Naive B cell (primary cell): ENCODE measurements around the gene TOMT. TPM values are rescaled to one million over a fixed set of nuclear protein-coding genes. Genes with fewer than 3 reads are reported as not detected.
A peak's percentile ranks its signal among the peaks of the same experiment; 100 is the strongest.

Source experiments
- ATAC-seq, 2 donors: fragments of 150-1000 bp; cut with Tn5 transposase; 2 replicates each; pipeline ENCODE4 v1.10.0; 2021; ENCODE audit warnings: low read depth in 2 of 2, mild to moderate bottlenecking in 2 of 2, moderate library complexity in 2 of 2
- DNase-seq: peaks from one replicate; pipeline ENCODE4 v3.0.0; 2022
- H3K27ac Mint-ChIP-seq, 6 donors: one replicate each; pipeline ENCODE4 v1.8.0; 2020 to 2022; ENCODE audit warnings: mild to moderate bottlenecking in 6 of 6, mixed read lengths in 6 of 6, moderate library complexity in 5 of 6, inconsistent platforms in 2 of 6
- H3K27me3 Mint-ChIP-seq, 3 donors: one replicate each; pipeline ENCODE4 v1.8.0; 2021 to 2022; ENCODE audit warnings: mixed read lengths in 3 of 3, mild to moderate bottlenecking in 1 of 3
- H3K36me3 Mint-ChIP-seq, 2 donors: one replicate each; pipeline ENCODE4 v1.8.0; 2020 to 2022; ENCODE audit warnings: mixed read lengths in 2 of 2, inconsistent platforms in 1 of 2, mild to moderate bottlenecking in 1 of 2
- H3K4me1 Mint-ChIP-seq, 3 donors: one replicate each; pipeline ENCODE4 v1.8.0; 2020 to 2022; ENCODE audit warnings: mixed read lengths in 3 of 3, inconsistent platforms in 1 of 3, mild to moderate bottlenecking in 1 of 3, moderate library complexity in 1 of 3
- H3K4me3 Mint-ChIP-seq, 8 donors: one replicate each; pipeline ENCODE4 v1.8.0; 2020 to 2022; ENCODE audit warnings: mild to moderate bottlenecking in 8 of 8, mixed read lengths in 8 of 8, moderate library complexity in 8 of 8, inconsistent platforms in 2 of 8
- H3K9me3 Mint-ChIP-seq, 7 donors: one replicate each; pipeline ENCODE4 v1.8.0; 2020 to 2022; ENCODE audit warnings: mixed read lengths in 7 of 7, mild to moderate bottlenecking in 5 of 7, inconsistent platforms in 2 of 7, moderate library complexity in 1 of 7
- polyA plus RNA-seq, 6 donors: library from polyadenylated mRNA; unstranded; fragments of 300-500 nt; fragmentation: Illumina TruSeq; gene quantifications; one replicate each; pipeline ENCODE4 v1.2.3, GENCODE V29; 2021; ENCODE audit warnings: low read depth in 6 of 6

The TOMT gene, protein sequence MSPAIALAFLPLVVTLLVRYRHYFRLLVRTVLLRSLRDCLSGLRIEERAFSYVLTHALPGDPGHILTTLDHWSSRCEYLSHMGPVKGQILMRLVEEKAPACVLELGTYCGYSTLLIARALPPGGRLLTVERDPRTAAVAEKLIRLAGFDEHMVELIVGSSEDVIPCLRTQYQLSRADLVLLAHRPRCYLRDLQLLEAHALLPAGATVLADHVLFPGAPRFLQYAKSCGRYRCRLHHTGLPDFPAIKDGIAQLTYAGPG
- not detected for polyA plus RNA-seq

DNA sequence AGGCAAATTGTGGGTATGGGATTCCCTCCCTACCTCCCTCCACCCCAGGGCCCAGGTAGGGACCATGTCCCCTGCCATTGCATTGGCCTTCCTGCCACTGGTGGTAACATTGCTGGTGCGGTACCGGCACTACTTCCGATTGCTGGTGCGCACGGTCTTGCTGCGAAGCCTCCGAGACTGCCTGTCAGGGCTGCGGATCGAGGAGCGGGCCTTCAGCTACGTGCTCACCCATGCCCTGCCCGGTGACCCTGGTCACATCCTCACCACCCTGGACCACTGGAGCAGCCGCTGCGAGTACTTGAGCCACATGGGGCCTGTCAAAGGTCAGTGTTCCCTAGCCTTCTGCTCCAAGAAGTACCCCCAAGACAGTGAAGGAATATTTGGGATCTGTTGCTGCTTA, at the start of gene TOMT:
TOMT (plus strand) TSS at position 37 of the 400 bp plus-strand sequence; CDS start at position 65, 28 bp downstream.
- ATAC-seq (no peak), DNase-seq (no peak)
- Mint-ChIP-seq H3K4me3 (peak within 1 kb of the TSS in 4 of 8 donors; percentile 6 to 91 (median 46)), H3K27ac (peak within 1 kb of the TSS in 4 of 6 donors; percentile 49 to 91 (median 80)), H3K9me3 (peaks cover 0 to 3% (median 0%) of the 10 kb centered on the region in 7 donors), H3K36me3 (peaks cover 5 to 8% of the 10 kb centered on the region in 2 donors), H3K27me3 (no peaks in the 10 kb centered on the region), H3K4me1 (peaks cover 34 to 48% (median 39%) of the 10 kb centered on the region in 3 donors)

DNA sequence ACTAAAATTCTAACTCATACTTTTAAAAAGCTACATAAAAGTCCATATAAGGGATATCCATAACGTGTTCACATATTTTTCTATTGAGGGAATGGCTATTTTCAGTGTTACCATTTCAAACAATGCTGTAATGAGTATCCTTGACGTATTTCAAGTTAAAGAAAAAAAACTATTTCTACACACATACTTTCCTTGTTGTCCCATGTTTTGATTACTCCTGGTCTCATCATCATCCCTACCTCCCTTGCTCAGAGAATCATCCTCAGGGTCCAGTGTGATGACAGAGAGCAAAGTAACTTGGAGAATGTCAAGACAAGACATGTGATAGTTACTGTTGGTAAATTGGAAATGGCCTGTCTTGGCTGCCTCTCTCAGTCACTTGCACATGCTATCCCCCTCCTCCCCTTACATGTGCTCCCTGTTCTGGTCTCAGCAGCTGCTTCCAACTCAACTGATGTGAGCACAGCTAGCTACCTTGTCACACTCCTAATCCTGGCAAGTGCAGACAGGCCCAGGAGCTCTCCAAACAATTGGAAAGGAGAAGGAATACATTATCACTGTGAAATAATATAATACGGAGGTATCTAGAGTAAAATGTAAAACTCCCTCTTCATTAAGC, 47.2 kb upstream of the TOMT start:
- no peaks in the 10 kb centered on the region for H3K9me3 Mint-ChIP-seq
- H3K4me1 Mint-ChIP-seq = peaks cover 6 to 13% (median 9%) of the 10 kb centered on the region in 3 donors
- ATAC-seq = no peak
- H3K27me3 Mint-ChIP-seq = no peaks in the 10 kb centered on the region
- no peak overlapping the region for H3K4me3 Mint-ChIP-seq
- no peaks in the 10 kb centered on the region for H3K36me3 Mint-ChIP-seq
- DNase-seq = no peak
- peak overlapping the region in 1 of 6 donors; percentile 74 for H3K27ac Mint-ChIP-seq

DNA sequence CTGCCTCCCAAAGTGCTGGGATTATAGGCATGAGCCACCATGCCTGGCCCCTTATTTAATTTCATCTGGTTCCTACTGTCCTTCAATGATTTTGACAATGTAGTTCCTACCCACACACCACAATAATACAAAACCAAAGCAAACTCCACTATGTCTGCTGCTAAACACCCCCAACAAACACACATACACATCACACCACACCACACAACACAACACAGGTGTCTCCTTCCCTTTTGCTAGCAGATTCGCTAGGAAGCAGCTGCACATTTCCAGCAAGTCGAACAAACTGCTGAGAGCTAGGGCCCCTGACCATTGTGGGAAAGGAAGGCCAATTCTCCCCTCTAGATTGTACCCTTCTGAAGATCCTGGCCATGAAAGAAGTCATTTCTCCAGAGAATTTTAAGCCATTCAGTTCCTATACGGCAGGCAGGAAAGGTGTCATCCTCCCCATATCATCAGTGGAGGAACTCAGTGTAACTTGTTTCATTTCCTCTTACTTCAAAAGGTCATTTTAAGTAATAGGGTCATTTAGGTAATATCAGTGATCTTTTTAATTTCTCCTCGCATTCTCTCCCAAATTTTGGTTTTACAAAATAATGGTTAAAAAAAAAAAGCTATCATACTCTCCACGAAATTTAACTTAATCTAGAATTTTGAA, 43.9 kb upstream of the TOMT start:
- Mint-ChIP-seq H3K9me3 (no peaks in the 10 kb centered on the region), H3K4me1 (peaks cover 6 to 13% (median 9%) of the 10 kb centered on the region in 3 donors), H3K27me3 (no peaks in the 10 kb centered on the region), H3K4me3 (peak overlapping the region in 7 of 8 donors; percentile 69 to 90 (median 80)), H3K27ac (peak overlapping the region; percentile 89 to 98 (median 93)), H3K36me3 (no peaks in the 10 kb centered on the region)
- DNase-seq = no peak
- ATAC-seq = peak; percentile 92

DNA sequence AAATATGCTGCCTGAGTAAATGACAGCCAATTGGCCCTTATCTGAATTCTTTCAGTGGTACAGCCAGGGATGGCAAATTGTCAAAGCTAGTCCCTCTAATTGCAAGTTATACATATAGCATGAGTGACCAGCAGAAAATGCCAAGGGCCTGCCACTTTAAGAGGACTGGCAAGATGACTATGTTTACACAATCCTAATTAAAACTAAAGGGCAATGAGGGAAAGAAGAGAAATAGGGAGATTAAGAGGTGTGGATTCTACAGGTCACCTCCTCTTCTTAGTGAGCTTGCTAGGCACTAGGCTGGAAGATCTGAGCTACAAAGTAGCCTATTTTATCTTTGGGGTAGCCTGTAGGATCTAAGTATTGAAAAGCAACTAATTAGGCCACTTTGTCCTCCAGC, 38.9 kb upstream of the TOMT start:
- Mint-ChIP-seq H3K36me3 (peaks cover 6 to 9% of the 10 kb centered on the region in 2 donors), H3K4me3 (no peak overlapping the region), H3K9me3 (no peaks in the 10 kb centered on the region), H3K27ac (peak overlapping the region in 1 of 6 donors; percentile 25), H3K27me3 (no peaks in the 10 kb centered on the region), H3K4me1 (peaks cover 16 to 23% (median 20%) of the 10 kb centered on the region in 3 donors)
- ATAC-seq (no peak), DNase-seq (no peak)

DNA sequence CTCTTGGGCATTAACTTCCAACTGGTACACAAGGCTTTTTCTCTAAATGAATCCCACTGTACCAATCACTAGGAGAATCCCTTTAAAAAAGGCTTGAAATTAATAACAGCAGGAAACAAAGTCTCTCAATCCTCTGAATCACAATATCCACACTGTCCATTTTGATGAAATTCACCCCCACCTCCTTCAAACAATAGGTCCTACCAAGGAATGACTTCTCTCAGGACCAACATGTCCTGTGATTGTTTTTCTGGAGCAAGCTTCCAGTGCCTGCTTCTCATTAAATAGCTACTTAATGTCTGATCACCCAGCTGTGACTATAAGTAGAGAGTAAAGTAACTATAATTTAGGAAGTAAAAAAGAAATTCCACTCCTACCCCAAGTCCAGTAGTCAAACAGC, 38.5 kb upstream of the TOMT start:
- DNase-seq = no peak
- H3K36me3 Mint-ChIP-seq = peaks cover 6 to 9% of the 10 kb centered on the region in 2 donors
- no peak for ATAC-seq
- no peak overlapping the region for H3K27ac Mint-ChIP-seq
- no peaks in the 10 kb centered on the region for H3K27me3 Mint-ChIP-seq
- H3K9me3 Mint-ChIP-seq = no peaks in the 10 kb centered on the region
- H3K4me3 Mint-ChIP-seq = no peak overlapping the region
- peaks cover 14 to 19% (median 16%) of the 10 kb centered on the region in 3 donors for H3K4me1 Mint-ChIP-seq

DNA sequence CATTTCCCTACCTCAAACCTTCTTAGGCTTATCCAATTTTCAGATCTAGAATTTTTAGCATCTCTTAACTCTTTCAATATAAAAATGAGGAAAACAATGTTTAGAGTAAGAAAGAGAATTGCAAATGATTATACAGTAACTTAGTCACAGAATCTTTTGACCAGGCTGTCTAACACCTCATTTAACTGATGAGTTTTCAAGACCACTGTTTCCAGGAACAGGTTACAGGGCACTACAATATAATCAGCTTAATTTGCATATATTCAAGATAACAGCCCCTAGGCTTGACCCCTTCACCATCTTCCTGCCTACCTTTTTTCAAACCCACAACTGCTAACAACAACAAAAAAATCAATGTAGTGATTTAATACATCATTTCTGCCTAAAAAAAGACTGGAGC, 38.0 kb upstream of the TOMT start:
- H3K27ac Mint-ChIP-seq = peak overlapping the region in 1 of 6 donors; percentile 2
- H3K4me3 Mint-ChIP-seq = no peak overlapping the region
- H3K36me3 Mint-ChIP-seq = peaks cover 6 to 9% of the 10 kb centered on the region in 2 donors

DNA sequence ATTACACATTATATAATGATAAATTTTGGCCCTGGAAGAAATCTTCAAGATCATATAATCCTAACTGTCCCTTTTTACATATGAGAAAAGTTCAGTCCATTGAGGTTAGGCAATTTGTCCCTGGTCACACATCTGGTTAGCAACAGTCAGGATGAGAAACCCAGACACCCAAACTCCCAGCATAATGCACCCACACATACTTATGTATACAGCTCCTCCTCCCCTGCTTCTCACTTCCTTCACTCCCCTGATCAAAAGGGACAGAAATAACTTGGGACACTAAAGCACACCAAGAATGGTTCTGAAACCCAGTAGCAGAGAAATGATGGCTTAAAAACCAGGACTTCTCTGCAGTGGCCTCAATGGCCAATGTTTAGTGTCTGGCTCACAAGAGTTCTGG, 36.5 kb upstream of the TOMT start:
- Mint-ChIP-seq H3K4me3 (no peak overlapping the region), H3K4me1 (peaks cover 14 to 16% (median 16%) of the 10 kb centered on the region in 3 donors), H3K27me3 (no peaks in the 10 kb centered on the region), H3K36me3 (peaks cover 6 to 9% of the 10 kb centered on the region in 2 donors), H3K9me3 (no peaks in the 10 kb centered on the region), H3K27ac (peak overlapping the region in 3 of 6 donors; percentile 3 to 94 (median 14))
- ATAC-seq (no peak), DNase-seq (no peak)

More for the DNA sequence above, 38.0 kb upstream of the TOMT start:
- DNase-seq (no peak), ATAC-seq (no peak)
- Mint-ChIP-seq H3K4me1 (peaks cover 14 to 16% (median 16%) of the 10 kb centered on the region in 3 donors), H3K9me3 (no peaks in the 10 kb centered on the region), H3K27me3 (no peaks in the 10 kb centered on the region)

DNA sequence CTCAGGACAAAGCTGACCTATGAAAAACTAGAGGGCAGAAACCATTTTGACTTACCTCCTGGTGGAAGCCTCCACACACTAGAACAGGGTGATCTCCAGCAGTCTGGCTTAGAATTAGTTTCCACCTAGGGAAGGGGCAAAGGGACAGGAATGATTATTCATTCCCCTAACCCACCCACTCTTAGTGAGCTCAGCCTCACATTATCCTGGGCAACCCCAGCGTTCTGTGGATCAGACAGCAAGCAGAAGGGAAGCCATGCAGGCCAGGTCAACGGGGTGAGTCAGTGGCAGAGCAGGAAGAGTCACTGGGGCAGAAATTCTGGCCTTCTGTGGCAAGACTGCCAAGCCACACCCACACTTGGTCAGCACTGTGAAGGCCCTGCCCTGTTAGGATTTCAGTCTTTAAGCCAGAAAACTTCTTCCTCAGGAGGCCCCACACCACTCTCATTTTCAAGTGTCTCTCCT, 35.9 kb upstream of the TOMT start:
- Mint-ChIP-seq H3K27ac (peak overlapping the region in 5 of 6 donors; percentile 3 to 94 (median 44)), H3K9me3 (no peaks in the 10 kb centered on the region), H3K36me3 (peaks cover 6 to 9% of the 10 kb centered on the region in 2 donors), H3K4me1 (peaks cover 14 to 16% (median 16%) of the 10 kb centered on the region in 3 donors), H3K27me3 (no peaks in the 10 kb centered on the region), H3K4me3 (peak overlapping the region in 1 of 8 donors; percentile 10)
- DNase-seq (no peak), ATAC-seq (no peak)

DNA sequence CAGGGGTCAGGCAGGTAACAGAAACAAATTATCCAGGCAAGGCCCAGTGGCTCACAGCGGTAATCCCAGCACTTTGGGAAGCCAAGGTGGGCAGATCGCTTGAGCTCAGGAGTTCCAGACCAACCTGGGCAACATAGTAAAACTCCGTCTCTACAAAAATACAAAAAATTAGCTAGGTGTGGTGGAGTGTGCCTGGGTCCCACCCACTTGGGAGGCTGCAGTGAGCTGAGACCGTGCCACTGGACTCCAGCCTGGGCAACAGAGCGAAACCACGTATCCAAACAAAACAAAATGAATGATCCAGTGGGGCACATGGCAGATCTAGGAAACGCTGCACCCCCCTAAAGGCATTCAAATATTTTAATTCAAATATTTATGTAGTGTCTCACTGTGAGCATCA, 35.2 kb upstream of the TOMT start:
- DNase-seq (no peak), ATAC-seq (no peak)
- H3K27me3 Mint-ChIP-seq = no peaks in the 10 kb centered on the region
- no peaks in the 10 kb centered on the region for H3K9me3 Mint-ChIP-seq
- peak overlapping the region in 4 of 6 donors; percentile 8 to 65 (median 42) for H3K27ac Mint-ChIP-seq
- no peak overlapping the region for H3K4me3 Mint-ChIP-seq
- peaks cover 6 to 9% of the 10 kb centered on the region in 2 donors for H3K36me3 Mint-ChIP-seq
- H3K4me1 Mint-ChIP-seq = peaks cover 18 to 20% (median 19%) of the 10 kb centered on the region in 3 donors

DNA sequence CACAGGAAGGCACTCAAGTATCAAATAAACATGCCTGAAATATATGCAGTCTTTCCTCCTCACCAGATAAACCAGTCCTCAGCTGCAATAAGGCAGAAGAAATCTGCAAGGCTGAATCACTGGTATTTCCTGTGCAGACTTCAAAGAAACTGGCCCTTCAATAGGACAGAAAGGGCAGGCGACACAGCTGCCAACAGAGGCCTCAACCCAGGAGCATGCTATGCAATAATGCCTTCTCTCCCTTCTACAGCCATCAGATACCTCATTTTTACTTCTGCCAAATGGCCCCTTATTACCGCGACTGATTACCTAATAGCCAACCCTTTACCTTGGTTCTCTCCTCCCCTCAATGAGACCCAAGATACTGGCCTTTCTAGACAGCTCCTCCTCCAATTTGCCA, 33.4 kb upstream of the TOMT start:
- Mint-ChIP-seq H3K4me1 (peaks cover 25 to 31% (median 26%) of the 10 kb centered on the region in 3 donors), H3K9me3 (no peaks in the 10 kb centered on the region), H3K27me3 (no peaks in the 10 kb centered on the region), H3K36me3 (peaks cover 6 to 9% of the 10 kb centered on the region in 2 donors), H3K4me3 (no peak overlapping the region), H3K27ac (no peak overlapping the region)
- ATAC-seq (no peak), DNase-seq (no peak)

DNA sequence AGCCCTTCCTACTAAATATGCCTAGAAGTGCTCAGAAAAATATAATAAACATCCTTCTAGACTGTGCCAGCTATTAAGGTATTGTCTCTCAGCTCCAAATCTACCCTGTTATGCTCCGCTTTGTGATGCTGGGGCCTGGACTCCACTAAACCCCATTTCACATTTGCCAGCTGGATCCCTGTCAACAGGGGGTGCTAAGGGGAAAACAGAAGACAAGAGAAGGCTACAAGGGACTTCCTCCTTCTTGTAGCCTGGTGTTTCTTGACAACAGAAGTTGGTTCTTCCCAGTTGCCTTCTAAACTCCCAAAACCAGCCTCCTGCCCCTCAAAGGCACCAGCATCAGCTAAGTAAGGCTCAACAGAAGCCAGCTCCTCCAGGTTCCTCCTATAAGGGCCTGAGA, 30.6 kb upstream of the TOMT start:
- peak in 1 of 2 donors; percentile 31 for ATAC-seq
- peaks cover 0 to 3% of the 10 kb centered on the region in 2 donors for H3K36me3 Mint-ChIP-seq
- peaks cover 22 to 27% (median 26%) of the 10 kb centered on the region in 3 donors for H3K4me1 Mint-ChIP-seq
- DNase-seq = no peak
- peak overlapping the region in 2 of 6 donors; percentile 23 to 32 for H3K27ac Mint-ChIP-seq
- H3K9me3 Mint-ChIP-seq = no peaks in the 10 kb centered on the region
- no peaks in the 10 kb centered on the region for H3K27me3 Mint-ChIP-seq
- peak overlapping the region in 1 of 8 donors; percentile 45 for H3K4me3 Mint-ChIP-seq

DNA sequence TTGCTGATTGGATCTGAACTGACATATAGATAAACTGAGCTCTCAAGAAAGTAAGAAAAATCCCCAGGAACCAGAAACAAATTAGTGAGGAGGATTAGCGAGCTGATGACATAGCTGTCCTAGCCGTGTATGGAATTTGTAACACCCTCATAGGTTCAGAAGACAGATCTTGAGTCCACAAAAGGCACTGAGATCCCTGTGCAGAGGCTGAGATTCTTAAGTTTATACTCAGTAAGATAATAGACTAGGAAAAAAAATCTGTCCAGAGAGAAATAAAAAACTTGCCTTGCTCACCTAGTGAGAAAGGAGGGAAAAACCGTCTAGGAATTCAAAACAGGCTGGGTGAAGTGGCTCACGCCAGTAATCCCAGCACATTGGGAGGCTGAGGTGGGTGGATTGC, 30.0 kb upstream of the TOMT start:
- no peaks in the 10 kb centered on the region for H3K36me3 Mint-ChIP-seq
- H3K4me1 Mint-ChIP-seq = peaks cover 24 to 29% (median 28%) of the 10 kb centered on the region in 3 donors
- DNase-seq (no peak), ATAC-seq (no peak)
- no peaks in the 10 kb centered on the region for H3K9me3 Mint-ChIP-seq
- H3K27ac Mint-ChIP-seq = peak overlapping the region in 2 of 6 donors; percentile 23 to 47
- H3K27me3 Mint-ChIP-seq = no peaks in the 10 kb centered on the region
- no peak overlapping the region for H3K4me3 Mint-ChIP-seq

DNA sequence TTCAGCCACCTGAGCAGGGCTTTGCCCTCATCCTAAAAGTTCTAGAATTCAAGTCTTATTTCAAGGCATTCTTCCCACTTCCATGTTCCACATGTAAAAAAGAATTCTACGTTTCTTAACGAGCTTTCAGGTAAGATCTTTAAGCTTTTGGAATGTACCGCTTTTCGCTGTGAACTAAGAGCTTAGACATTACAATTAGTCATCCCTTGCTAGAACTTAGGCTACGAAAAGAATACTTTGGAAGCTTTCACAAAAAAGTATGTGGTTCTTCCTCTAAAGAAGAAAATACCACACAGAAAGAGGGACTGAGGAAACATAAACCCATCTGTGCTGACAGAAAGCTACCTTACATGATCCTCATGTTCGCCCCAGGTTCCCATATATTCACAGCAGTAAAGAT, 27.2 kb upstream of the TOMT start:
- H3K27ac Mint-ChIP-seq = peak overlapping the region in 2 of 6 donors; percentile 9 to 60
- H3K36me3 Mint-ChIP-seq = no peaks in the 10 kb centered on the region
- H3K4me1 Mint-ChIP-seq = peaks cover 43 to 47% (median 44%) of the 10 kb centered on the region in 3 donors
- DNase-seq (no peak), ATAC-seq (no peak)
- no peaks in the 10 kb centered on the region for H3K27me3 Mint-ChIP-seq
- H3K4me3 Mint-ChIP-seq = peak overlapping the region in 5 of 8 donors; percentile 61 to 99 (median 85)
- H3K9me3 Mint-ChIP-seq = no peaks in the 10 kb centered on the region
